NCI-H226 (cell line): ENCODE data around the gene TDRD12.

Experiments used
- DNase-seq: peaks from one replicate; pipeline ENCODE4 v3.0.0-alpha.2; 2015

The TDRD12 gene, protein sequence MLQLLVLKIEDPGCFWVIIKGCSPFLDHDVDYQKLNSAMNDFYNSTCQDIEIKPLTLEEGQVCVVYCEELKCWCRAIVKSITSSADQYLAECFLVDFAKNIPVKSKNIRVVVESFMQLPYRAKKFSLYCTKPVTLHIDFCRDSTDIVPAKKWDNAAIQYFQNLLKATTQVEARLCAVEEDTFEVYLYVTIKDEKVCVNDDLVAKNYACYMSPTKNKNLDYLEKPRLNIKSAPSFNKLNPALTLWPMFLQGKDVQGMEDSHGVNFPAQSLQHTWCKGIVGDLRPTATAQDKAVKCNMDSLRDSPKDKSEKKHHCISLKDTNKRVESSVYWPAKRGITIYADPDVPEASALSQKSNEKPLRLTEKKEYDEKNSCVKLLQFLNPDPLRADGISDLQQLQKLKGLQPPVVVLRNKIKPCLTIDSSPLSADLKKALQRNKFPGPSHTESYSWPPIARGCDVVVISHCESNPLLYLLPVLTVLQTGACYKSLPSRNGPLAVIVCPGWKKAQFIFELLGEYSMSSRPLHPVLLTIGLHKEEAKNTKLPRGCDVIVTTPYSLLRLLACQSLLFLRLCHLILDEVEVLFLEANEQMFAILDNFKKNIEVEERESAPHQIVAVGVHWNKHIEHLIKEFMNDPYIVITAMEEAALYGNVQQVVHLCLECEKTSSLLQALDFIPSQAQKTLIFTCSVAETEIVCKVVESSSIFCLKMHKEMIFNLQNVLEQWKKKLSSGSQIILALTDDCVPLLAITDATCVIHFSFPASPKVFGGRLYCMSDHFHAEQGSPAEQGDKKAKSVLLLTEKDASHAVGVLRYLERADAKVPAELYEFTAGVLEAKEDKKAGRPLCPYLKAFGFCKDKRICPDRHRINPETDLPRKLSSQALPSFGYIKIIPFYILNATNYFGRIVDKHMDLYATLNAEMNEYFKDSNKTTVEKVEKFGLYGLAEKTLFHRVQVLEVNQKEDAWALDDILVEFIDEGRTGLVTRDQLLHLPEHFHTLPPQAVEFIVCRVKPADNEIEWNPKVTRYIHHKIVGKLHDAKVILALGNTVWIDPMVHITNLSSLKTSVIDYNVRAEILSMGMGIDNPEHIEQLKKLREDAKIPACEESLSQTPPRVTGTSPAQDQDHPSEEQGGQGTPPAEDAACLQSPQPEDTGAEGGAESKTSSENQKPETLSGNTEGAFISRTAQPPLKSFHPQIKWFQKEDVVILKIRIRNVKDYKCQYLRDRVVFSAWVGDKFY (N-terminal part only)

DNA sequence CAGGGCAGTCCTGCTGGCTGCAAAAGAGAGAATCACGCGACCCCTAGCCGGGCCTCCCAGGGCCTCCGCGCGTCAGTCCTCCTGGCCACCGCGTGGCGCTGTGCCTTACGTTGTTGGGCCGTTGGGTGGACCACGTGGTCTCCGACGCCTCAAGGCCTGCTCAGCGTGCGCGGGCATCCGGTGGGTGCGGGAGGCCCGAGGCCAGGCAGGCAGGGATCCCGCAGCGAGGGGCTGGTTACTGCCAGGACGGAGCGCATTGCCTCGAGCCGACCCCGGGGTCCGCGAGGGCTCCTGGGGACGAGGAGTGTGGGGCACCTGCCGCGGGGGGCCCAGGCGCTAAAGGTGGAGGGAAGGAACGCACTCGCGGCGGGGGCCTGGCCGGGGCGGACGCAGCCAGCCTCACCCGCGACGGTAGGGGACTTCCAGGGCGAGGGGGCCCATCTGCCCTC lies at the start of gene TDRD12:
Gene TDRD12 (plus strand): TSS at position 157 of the 449 bp plus-strand sequence. CDS start 306 bp downstream, outside the sequence.
- DNase-seq = no peak

DNA sequence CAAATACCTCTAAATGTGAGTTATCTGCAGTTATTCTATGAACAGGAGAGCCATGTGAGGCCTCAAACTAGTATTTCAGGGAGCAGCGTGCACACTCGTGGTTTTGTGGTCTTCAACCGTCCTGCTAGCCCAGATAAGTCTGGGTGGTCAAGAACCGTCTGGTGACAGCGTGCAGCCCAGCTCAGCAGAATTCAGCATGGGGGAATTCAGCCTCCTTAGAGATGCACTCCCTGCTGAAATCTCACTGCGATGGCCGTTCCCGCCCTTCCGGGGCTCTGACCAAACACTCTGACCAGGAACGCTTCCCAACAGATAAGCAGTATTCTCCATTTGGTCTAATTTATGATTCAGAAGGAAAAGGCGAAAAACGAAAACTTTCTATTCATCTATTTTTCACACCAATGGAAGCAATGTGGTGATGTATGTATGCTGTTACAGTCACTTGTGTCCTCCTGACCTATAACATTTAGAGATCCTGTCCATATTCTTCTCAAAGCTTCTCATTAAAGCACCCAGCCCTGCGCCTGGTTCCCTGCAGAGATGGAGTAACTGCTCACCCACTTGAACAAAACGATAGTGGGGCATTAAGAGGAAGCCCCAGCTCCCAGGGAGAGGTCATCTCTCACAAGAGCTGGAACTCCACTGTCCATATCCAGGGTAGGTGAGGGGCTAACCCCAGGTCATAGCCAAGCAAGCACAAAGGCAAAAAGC lies 47.5 kb upstream of the TDRD12 start:
- no peak for DNase-seq

DNA sequence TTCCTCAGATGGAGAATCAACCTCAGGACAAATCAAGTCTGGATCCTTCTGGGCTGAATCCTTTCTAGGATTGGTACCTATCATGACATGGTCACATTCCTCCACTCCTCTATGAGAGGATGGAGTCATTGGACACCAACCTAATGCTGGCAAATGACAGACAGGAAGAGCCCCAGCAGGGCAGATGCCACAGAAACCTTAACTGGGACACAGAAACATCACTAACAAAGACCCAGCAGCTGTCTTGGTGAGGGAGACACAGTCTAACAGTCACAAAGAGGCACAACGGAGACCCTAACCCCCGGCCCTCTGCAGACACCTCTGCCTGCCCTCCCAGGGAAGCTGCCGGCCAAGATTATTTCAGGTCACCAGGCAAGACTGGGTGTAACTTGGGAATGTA lies 46.7 kb upstream of the TDRD12 start:
- no peak for DNase-seq

DNA sequence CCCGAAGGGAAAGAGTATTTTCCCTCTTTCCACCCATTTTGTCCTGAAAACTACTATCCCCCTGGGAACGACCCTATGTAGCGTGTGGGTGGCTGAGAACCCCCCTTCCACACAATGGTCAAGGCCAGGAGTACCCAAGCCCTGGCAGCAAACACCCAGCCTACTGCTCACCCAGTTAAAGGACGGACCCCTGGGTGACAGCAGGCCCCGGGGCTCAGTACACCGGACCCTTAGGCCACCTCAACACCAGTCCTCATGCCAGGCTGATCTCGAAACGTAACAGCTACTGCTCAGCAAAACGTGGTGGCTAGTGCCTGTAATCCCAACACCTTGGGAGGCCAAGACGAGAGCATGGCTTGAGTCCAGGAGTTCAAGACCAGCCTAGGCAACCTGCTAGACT lies 46.0 kb upstream of the TDRD12 start:
- DNase-seq = no peak

DNA sequence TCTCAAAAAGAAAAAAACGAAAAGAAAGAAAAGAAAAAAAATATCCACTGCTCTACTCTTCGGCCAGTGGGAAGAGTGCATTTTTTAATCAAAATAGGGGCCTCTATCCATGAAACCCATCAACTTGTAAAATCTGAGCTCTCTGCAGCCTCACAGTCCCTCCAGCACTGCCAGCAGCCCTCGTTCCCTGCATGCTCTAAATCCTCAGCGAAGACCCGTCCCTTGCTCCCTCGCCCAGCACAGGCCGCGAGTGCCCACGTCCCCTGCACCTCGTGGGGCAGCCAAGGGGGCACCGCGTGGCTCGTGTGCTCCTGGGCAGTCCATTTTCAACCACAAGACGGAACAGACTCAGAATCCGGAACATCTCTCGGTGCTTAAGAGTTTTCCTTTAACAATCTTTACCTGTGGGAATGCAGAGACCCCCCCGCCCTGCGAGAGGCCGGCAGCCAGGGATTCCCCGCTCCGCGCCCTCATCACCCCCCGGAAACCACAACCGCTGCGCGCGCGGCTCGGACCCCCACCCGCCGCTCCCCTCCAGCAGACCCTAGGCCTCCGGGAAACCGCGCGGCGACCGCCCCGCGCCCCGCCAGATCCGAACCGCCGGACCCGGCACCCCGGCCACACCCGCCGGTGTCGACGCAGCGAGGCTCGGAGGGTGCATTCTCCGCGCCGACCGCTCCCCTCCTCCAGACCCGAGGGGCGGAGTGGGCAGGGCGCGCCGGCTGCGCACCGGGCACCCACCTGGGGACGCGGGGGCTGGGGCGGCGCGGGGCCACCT lies 45.2 kb upstream of the TDRD12 start:
- no peak for DNase-seq

DNA sequence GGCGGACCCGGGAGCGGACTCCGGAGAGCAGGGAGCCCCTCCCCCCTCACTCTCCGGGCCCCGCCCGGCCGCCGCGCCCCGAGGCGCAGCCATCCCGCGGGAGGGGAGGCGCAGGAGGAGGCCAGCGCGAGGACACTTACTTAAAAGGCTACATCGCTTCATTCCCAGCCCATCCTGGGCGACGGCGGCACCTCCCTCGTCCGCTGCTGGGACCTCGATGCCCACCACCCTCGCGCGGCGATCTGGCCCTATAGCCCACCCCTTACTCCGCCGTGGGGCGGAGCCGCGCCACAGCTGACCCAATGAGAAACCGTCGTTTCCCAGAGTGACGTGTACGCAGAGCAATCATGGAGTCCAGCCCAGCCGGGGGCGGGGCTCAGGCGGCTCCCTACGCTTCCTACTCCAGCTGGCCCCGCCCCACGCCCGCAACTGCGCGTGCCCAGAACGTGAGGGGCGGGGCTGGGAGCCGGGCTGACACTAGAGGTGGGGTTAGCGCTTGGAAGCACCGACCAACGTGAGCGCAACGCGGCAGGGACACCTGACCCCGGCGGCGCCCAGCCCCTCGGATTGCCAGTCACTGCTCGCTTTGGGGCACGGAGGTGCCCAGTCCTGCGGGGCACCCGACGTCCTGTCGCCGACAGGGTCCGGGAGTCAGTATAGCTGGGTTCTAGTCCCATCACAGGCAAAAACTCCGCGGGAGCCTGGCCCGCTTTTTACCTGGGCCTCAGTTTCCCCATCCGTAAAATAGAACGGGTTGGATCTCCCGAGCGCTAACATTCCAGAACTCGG lies 44.4 kb upstream of the TDRD12 start, which contains the start of gene ANKRD27:
Gene ANKRD27 (minus strand): TSS at position 250 of the 789 bp plus-strand sequence. CDS start 16,165 bp downstream, outside the sequence.
- DNase-seq = peak; percentile 92

DNA sequence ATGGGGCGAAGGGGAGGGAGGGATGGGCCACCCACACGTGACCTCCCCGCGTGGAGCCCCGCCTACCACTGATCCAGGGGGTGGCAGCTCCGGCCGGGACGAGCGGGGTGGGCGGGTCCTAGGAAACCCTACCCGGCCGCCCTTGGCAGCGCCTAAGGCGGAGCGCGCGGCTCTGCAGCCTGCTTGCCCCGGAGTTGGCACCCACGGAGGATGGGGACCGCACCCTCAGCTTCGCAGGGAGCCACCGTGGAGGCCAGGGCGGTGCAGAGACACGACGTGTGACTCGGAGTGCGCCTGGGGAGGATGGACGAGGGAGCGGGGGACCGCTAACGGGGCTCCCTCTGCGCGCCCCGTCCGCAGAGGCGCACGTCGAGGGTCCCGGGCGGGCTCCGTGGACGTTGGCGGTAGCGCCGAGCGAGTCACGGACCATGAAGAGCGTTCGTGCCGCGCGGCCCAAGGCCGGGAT lies 43.8 kb upstream of the TDRD12 start, which contains the start of gene RGS9BP:
Gene RGS9BP (plus strand): TSS at position 129 of the 466 bp plus-strand sequence. CDS start 416 bp downstream, outside the sequence.
- peak; percentile 72 for DNase-seq

DNA sequence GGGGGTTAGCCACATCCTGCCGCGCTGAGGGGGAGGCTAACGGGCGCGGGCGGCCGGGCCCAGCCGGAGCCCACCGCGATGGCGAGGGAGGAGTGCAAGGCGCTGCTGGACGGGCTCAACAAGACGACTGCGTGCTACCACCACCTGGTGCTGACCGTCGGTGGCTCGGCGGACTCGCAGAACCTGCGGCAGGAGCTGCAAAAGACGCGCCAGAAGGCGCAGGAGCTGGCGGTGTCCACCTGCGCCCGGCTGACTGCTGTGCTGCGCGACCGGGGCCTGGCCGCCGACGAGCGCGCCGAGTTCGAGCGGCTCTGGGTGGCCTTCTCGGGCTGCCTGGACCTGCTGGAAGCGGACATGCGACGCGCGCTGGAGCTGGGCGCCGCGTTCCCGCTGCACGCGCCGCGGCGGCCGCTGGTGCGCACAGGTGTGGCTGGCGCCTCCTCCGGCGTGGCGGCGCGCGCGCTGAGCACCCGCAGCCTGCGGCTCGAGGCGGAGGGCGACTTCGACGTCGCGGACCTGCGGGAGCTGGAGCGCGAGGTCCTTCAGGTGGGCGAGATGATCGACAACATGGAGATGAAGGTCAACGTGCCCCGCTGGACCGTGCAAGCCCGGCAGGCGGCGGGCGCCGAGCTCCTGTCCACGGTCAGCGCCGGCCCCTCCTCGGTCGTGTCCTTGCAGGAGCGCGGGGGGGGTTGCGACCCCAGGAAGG lies 43.2 kb upstream of the TDRD12 start:
- no peak for DNase-seq

DNA sequence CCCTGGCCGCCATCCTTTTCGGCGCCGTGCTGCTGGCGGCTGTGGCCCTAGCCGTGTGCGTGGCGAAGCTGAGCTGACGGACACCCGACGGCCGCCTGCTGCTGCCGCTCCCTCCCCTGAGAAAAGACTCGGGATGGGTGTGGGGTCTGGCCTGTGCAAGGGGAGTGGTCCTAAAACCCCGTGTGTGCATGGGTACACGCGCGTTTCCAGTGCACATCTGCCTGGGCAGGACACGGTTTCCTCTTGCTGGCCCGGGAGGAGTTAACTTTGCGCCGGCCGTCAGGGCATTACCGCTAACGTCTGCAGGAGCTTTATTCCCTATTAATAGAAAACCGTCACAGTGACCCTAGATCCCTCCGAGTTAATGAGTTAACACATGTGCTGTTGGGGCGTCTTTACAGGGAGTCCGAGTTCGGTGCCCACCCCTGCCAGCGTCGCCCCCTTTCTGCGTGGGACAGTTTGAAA lies 42.6 kb upstream of the TDRD12 start:
- no peak for DNase-seq

DNA sequence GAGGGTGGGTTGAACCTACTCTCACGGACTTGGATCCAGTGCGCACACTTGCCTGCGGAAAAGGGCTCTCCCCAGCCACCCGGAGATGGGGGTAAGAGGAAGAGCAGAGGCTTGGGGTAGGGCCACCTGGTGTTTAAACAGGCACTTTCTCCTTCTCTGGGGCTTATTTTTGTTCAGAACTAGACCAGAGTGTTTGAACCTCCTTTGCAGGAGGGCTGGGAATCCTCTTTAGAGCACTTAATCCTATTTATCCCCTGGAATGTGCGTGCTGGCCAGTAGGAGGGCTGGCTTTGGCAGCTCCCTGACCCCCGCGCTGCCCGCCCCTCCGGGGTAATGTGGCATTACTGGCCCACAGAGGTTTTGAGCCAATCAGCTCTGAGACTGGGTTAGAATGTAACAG lies 41.9 kb upstream of the TDRD12 start:
- no peak for DNase-seq

DNA sequence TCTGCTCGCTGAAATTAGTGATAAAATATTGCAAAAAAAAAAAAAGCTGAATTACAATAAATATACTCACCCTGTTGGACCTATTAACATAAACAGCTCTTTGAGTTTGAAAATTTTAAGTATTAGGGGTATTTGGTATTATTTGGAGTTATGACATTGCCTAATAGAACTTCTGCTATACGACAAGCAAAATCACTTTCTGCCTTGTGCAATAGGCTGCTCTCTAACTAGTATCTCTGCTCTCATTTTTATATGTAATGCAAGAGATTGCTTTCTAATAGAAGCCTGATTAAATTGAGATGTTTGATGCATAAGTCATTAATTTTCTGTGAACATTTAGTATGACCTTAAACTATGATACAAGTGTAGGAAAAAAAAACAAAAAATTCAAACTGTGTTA lies 38.6 kb upstream of the TDRD12 start:
- no peak for DNase-seq

DNA sequence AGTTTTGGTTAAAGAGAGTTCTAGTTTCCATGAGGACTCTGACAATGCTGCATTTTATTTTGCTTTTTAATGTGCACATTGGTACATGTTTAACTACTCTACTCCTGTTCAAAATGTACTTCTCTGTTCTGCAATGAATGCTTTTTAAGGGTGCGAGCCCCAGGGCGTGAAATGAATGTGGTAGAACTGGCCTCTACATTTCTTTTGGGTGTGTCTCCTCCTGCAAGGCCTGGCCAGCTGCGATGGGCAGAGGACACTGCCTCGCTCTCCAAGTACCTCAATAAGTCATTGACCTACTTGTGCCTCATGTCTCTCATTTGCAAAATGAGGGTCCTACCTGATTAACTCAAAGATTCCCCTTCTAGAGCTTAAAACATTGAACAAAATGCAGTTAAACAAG lies 37.2 kb upstream of the TDRD12 start:
- no peak for DNase-seq

DNA sequence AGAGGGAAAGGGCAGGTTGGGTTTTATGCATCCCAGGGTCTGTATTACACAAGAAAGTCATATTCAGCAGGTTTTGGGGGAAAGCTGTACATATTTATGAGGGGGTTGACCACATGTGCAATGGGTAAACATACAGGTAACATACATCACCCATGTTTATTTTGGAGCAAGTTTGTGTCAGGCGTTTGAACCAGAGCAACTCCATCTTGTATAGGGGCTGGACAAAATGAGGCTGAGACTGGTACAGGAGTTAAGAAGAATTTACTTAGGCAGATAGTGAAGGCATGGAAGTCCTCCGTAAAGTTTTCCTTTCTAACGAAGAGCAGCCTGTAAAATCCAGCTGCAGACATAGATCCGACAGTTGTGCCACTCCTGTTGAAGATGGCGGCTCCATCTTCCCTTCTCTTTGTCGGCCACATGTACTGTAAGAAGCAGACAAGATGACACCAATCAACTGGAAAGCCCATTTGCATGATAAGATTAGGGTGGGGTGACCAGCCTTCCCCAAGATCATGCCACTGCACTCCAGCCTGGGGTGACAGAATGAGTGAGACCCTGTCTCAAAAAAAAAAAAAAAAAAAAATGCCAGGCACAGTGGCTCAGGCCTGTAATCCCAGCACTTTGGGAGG lies 32.6 kb upstream of the TDRD12 start:
- DNase-seq = no peak

DNA sequence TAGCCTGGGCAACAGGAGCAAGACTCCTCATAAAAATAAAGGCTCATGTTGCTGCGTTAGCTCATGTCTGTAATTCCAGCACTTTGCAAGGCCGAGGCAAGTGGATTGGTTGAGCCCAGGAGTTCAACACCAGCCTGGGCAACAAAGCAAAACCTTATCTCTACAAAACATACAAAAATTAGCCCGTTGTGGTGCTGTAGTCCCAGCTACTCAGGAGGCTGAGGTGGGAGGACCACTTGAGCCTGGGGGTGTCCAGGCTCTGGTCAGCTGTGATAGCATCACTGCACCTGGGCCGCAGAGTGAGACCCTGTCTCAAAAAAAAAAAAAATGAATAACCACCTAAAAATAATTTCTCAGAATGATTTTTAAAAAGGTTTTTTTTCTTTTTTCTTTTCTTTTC lies 31.9 kb upstream of the TDRD12 start:
- no peak for DNase-seq

DNA sequence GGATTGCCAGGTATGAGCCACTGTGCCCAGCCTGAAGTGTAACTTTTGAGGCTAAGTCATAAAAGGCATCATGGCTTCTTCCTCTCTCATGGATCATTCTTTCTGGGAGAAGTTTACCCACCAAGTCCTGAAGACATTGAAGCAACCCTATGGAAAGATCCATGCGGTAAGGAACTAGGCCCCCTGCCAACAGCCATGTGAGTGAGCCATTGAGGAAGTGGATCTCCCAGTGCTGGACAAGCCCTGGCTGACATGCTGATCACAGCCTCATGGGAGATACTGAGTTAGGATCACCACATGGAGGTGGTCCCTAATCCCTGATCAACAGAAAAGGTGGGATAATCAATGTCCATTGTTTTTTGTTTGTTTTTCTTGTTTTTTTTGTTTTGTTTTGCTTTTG lies 31.3 kb upstream of the TDRD12 start:
- no peak for DNase-seq

DNA sequence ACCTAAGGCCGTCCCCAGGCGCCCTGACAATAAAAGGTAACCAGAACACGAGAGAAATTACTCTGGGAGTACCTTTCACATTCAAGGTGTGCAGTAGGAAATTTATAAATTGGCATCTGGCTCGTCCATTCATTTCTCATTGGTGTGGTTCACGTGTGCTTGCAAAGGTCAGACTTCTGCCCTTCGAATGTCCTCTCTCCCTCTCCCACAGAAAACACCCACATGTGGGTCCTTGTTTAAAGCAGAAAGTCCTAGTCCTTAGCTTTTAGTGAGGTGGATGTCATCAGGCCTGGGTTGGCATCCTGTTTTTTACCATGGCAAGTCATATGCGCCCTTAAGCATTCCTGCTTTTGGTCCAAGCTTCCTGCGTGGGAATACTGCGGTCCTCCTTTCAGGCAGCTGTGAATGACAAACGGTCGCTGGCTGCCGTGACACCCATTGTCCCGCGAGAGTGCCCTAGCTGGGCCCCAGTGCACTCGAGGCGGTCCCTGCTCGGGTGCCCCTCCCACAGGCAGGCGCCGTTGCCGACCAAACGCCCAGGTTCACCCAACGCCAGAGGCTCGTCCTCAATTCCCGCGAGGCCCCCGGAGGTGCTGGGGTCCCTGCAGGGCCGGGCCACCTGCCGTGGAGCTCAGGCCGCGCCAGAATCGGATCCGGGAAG lies 28.1 kb upstream of the TDRD12 start, which contains the start of gene NUDT19:
Gene NUDT19 (plus strand): TSS at position 531 of the 661 bp plus-strand sequence. CDS start 140 bp downstream, outside the sequence.
- peak; percentile 85 for DNase-seq

DNA sequence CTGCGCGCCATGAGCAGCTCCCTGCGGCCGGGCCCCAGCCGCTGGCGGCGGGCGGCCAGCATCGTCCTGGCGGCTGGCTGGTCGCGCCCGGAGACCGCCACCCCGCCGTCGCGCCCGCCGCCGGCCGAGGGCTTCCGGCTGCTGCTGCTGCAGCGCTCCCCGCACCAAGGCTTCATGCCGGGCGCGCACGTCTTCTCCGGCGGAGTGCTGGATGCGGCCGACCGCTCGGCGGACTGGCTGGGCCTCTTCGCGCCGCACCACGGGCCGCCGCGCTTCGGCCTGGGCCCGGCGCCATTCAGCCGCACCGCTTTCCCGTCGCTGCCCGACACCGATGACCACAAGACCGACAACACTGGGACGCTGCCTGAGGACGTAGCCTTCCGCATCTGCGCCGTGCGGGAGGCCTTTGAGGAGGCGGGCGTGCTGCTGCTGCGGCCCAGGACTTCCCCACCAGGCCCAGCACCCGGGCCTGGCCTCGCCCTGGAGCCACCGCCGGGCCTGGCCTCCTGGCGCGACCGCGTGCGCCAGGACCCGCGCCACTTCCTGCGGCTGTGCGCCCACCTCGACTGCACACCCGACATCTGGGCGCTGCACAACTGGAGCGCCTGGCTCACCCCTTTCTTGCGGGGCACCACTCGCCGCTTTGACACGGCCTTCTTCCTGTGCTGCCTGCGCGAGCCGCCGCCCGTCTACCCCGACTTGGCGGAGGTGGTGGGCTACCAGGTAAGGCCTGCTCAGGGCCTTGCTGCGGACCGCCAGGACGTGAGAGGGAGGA lies 27.4 kb upstream of the TDRD12 start:
- DNase-seq = peak; percentile 32

DNA sequence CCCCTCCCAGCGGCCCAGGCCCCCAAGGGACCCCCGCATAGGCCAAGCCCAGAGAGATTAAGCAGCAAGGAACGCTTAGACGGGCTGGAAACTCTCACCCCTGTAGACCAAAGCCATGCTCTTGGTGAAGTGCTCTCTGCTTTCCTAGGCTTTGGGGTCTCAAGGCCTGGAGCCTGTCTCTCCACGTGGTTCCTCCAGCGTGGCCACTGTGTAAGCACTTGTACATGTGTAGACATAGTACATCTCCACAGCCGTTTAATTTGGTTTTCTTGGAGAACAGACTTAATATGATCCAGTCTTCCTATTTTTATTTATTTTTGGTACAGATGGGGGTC lies 26.9 kb upstream of the TDRD12 start:
- DNase-seq = no peak
